ENCODE data around the gene DNASE1L2. TPM values are rescaled to one million over a fixed set of nuclear protein-coding genes. Genes with fewer than 3 reads are reported as not detected.

DNASE1L2 gene
- total and polyA plus RNA-seq, 4 donors = 0.13 to 0.67 (median 0.28) TPM

GRCh38 chr16:2197765-2198164 lies 38.5 kb upstream of the DNASE1L2 start:
- WGBS = 82% methylated on average over 6 of the region's 6 CpGs
- TF ChIP-seq TAF1 (conservative IDR thresholded peaks at IDR 0.05) (no peak), EGR1 (IDR thresholded peaks at IDR 0.05; ENCODE audit: low read depth in 2 of 2) (no peak), SP1 (IDR thresholded peaks at IDR 0.05) (no peak), HNF4G (IDR thresholded peaks at IDR 0.05) (no peak), YY1 (IDR thresholded peaks at IDR 0.05) (no peak), ATF3 (IDR thresholded peaks at IDR 0.05) (no peak), HNF4A (conservative IDR thresholded peaks at IDR 0.05) (no peak), MAX (IDR thresholded peaks at IDR 0.05) (no peak), JUND (IDR thresholded peaks at IDR 0.05) (no peak), GABPA (IDR thresholded peaks at IDR 0.05 in 1 of 2, conservative IDR thresholded peaks at IDR 0.05 in 1 of 2) (no peak), RXRA (IDR thresholded peaks at IDR 0.05) (no peak), NR2F2 (IDR thresholded peaks at IDR 0.05) (no peak), FOXA2 (IDR thresholded peaks at IDR 0.05) (no peak)

DNA sequence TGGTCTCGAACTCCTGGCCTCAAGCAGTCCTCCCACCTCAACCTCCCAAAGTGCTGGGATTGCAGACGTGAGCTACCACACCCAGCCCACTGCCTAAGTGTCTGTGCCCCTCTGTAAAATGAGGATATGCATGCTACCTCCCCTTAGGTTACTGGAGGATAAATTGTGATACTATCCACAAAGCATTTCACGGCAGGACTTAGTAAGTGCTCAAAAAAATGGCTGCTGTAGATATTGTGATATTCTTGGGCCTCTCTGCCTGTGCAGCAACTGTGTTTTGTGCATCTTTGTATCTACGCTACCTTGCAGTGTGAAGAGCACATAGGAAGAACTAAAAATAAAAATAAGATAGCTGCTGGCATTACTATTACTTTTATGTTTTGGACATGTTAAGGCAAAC lies 38.0 kb upstream of the DNASE1L2 start:
- no peak overlapping the region for H3K27ac ChIP-seq (ENCODE audit: low read depth in 1 of 2, low read length in 2 of 2)
- no peak overlapping the region for H3K4me3 ChIP-seq (ENCODE audit: low read depth in 1 of 3, low read length in 3 of 3)
- DNase-seq (ENCODE audit: low spot score) = no peak
- TF ChIP-seq MAX (IDR thresholded peaks at IDR 0.05) = no peak
- TF ChIP-seq, protein P1, sequence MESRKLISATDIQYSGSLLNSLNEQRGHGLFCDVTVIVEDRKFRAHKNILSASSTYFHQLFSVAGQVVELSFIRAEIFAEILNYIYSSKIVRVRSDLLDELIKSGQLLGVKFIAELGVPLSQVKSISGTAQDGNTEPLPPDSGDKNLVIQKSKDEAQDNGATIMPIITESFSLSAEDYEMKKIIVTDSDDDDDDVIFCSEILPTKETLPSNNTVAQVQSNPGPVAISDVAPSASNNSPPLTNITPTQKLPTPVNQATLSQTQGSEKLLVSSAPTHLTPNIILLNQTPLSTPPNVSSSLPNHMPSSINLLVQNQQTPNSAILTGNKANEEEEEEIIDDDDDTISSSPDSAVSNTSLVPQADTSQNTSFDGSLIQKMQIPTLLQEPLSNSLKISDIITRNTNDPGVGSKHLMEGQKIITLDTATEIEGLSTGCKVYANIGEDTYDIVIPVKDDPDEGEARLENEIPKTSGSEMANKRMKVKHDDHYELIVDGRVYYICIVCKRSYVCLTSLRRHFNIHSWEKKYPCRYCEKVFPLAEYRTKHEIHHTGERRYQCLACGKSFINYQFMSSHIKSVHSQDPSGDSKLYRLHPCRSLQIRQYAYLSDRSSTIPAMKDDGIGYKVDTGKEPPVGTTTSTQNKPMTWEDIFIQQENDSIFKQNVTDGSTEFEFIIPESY (IDR thresholded peaks at IDR 0.05) = no peak
- TF ChIP-seq FOXA1 (IDR thresholded peaks at IDR 0.05) = no peak
- no peak for TF ChIP-seq YY1 (IDR thresholded peaks at IDR 0.05)
- TF ChIP-seq CTCF (IDR thresholded peaks at IDR 0.05; ENCODE audit: low read depth, low read length, missing input control) = no peak
- TF ChIP-seq EGR1 (IDR thresholded peaks at IDR 0.05; ENCODE audit: low read depth in 2 of 2) = no peak
- TF ChIP-seq, protein P2, sequence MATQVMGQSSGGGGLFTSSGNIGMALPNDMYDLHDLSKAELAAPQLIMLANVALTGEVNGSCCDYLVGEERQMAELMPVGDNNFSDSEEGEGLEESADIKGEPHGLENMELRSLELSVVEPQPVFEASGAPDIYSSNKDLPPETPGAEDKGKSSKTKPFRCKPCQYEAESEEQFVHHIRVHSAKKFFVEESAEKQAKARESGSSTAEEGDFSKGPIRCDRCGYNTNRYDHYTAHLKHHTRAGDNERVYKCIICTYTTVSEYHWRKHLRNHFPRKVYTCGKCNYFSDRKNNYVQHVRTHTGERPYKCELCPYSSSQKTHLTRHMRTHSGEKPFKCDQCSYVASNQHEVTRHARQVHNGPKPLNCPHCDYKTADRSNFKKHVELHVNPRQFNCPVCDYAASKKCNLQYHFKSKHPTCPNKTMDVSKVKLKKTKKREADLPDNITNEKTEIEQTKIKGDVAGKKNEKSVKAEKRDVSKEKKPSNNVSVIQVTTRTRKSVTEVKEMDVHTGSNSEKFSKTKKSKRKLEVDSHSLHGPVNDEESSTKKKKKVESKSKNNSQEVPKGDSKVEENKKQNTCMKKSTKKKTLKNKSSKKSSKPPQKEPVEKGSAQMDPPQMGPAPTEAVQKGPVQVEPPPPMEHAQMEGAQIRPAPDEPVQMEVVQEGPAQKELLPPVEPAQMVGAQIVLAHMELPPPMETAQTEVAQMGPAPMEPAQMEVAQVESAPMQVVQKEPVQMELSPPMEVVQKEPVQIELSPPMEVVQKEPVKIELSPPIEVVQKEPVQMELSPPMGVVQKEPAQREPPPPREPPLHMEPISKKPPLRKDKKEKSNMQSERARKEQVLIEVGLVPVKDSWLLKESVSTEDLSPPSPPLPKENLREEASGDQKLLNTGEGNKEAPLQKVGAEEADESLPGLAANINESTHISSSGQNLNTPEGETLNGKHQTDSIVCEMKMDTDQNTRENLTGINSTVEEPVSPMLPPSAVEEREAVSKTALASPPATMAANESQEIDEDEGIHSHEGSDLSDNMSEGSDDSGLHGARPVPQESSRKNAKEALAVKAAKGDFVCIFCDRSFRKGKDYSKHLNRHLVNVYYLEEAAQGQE (IDR thresholded peaks at IDR 0.05) = no peak
- TF ChIP-seq ATF3 (IDR thresholded peaks at IDR 0.05) = no peak
- TF ChIP-seq JUND (IDR thresholded peaks at IDR 0.05) = no peak
- no peak for TF ChIP-seq RAD21 (IDR thresholded peaks at IDR 0.05)
- TF ChIP-seq HNF4A (conservative IDR thresholded peaks at IDR 0.05) = no peak
- no peak for TF ChIP-seq GABPA (IDR thresholded peaks at IDR 0.05 in 1 of 2, conservative IDR thresholded peaks at IDR 0.05 in 1 of 2)
- H3K4me1 ChIP-seq (ENCODE audit: control insufficient read depth in 4 of 4, insufficient read depth in 4 of 4, low read length in 3 of 4) = peaks cover 2 to 11% (median 4%) of the 10 kb centered on the region in 4 donors
- peaks cover 0 to 2% (median 0%) of the 10 kb centered on the region in 4 donors for H3K27me3 ChIP-seq (ENCODE audit: control insufficient read depth in 4 of 4, insufficient read depth in 4 of 4, low read length in 3 of 4)
- H3K9me3 ChIP-seq (ENCODE audit: control insufficient read depth in 4 of 4, low read length in 3 of 4) = no peaks in the 10 kb centered on the region
- no peaks in the 10 kb centered on the region for H3K36me3 ChIP-seq (ENCODE audit: control insufficient read depth in 4 of 4, insufficient read depth in 3 of 4, low read depth in 1 of 4, low read length in 3 of 4)
- WGBS = 76% methylated on average over 4 of the region's 4 CpGs
- no peak overlapping the region for H3K9ac ChIP-seq (ENCODE audit: low read depth in 1 of 2, low read length in 2 of 2)

More at GRCh38 chr16:2197765-2198164, 38.5 kb upstream of the DNASE1L2 start:
- peaks cover 0 to 2% (median 0%) of the 10 kb centered on the region in 4 donors for H3K27me3 ChIP-seq (ENCODE audit: control insufficient read depth in 4 of 4, insufficient read depth in 4 of 4, low read length in 3 of 4)
- no peak overlapping the region for H3K27ac ChIP-seq (ENCODE audit: low read depth in 1 of 2, low read length in 2 of 2)
- H3K4me3 ChIP-seq (ENCODE audit: low read depth in 1 of 3, low read length in 3 of 3) = no peak overlapping the region
- H3K36me3 ChIP-seq (ENCODE audit: control insufficient read depth in 4 of 4, insufficient read depth in 3 of 4, low read depth in 1 of 4, low read length in 3 of 4) = no peaks in the 10 kb centered on the region
- no peaks in the 10 kb centered on the region for H3K9me3 ChIP-seq (ENCODE audit: control insufficient read depth in 4 of 4, low read length in 3 of 4)
- no peak overlapping the region for H3K9ac ChIP-seq (ENCODE audit: low read depth in 1 of 2, low read length in 2 of 2)
- DNase-seq (ENCODE audit: low spot score) = no peak
- peaks cover 2 to 11% (median 4%) of the 10 kb centered on the region in 4 donors for H3K4me1 ChIP-seq (ENCODE audit: control insufficient read depth in 4 of 4, insufficient read depth in 4 of 4, low read length in 3 of 4)

Measured in liver (tissue), 9 donors.